Astrocyte (in vitro differentiated cells and primary cell): ENCODE results near the gene MAMLD1.

Source experiments
- CTCF ChIP-seq: IDR thresholded peaks from 2 replicates; pipeline ENCODE4 v1.5.1; 2011; ENCODE audit warnings: low read depth, mild to moderate bottlenecking, inconsistent platforms, low read length, moderate library complexity; ENCODE audit not compliant: insufficient read depth
- EZH2 ChIP-seq: IDR thresholded peaks from 2 replicates; pipeline ENCODE4 v1.6.1; 2012; ENCODE audit warnings: mild to moderate bottlenecking, low read length, inconsistent platforms; ENCODE audit not compliant: insufficient read depth

- TF ChIP-seq CTCF = no peak
- no peak for TF ChIP-seq EZH2
These were observed 100.9 kb downstream of the MAMLD1 start for GRCh38 chrX:150464001-150464400.
